ENCODE results near the gene PPP2R5D. TPM values are rescaled to one million over a fixed set of nuclear protein-coding genes. Genes with fewer than 3 reads are reported as not detected.

PPP2R5D gene
- total RNA-seq, 4 donors from 2014 or later: 44.3 to 68.2 (median 52.6) TPM

GRCh38 chr6:43053545-43054205, 69.3 kb downstream of the PPP2R5D start, which contains the start of gene CUL7:
Gene CUL7, minus strand, starts transcription at chr6:43053851. Its CDS starts 1,063 bp downstream, at chr6:43052788.
- no peaks in the 10 kb centered on the region for H3K9me3 ChIP-seq
- H3K27ac ChIP-seq: peak within 1 kb of the TSS; percentile 86 to 98 (median 92)
- H3K27me3 ChIP-seq: no peaks in the 10 kb centered on the region
- in situ Hi-C loops (cut with MboI; ENCODE audit: low sequenced_read_pairs in 4 of 4) (no loop called here), intact Hi-C loops (cut with DNase I; ENCODE audit: low total_unique reads) (loop anchor here (1.0 to 10.0 kb wide), 4 partner anchors 17 to 309 kb away; partner anchors contain the start of genes PPP2R5D and TBCC)
- ATAC-seq (peak; percentile 91 to 97), DNase-seq (peak; percentile 88 to 91)
- peaks cover 15 to 27% of the 10 kb centered on the region in 2 donors for H3K4me1 ChIP-seq
- peak; percentile 60 to 73 for TF ChIP-seq POLR2A (IDR thresholded peaks at IDR 0.05)
- TF ChIP-seq CTCF (IDR thresholded peaks at IDR 0.05 in 4 of 5, conservative IDR thresholded peaks at IDR 0.05 in 1 of 5): no peak
- peak within 1 kb of the TSS; percentile 39 to 86 (median 74) for H3K4me3 ChIP-seq
- H3K36me3 ChIP-seq: peaks cover 0 to 36% of the 10 kb centered on the region in 2 donors

GRCh38 chr6:43054206-43054943, 70.0 kb downstream of the PPP2R5D start:
- Histone ChIP-seq H3K27ac (peak overlapping the region; percentile 86 to 98 (median 92)), H3K9me3 (no peaks in the 10 kb centered on the region), H3K4me3 (peak overlapping the region; percentile 39 to 86 (median 74)), H3K4me1 (peaks cover 17 to 29% of the 10 kb centered on the region in 2 donors), H3K36me3 (peaks cover 0 to 30% of the 10 kb centered on the region in 2 donors), H3K27me3 (no peaks in the 10 kb centered on the region)
- in situ Hi-C loops (cut with MboI; ENCODE audit: low sequenced_read_pairs in 4 of 4): no loop called here
- TF ChIP-seq CTCF (IDR thresholded peaks at IDR 0.05 in 4 of 5, conservative IDR thresholded peaks at IDR 0.05 in 1 of 5) (no peak), POLR2A (IDR thresholded peaks at IDR 0.05) (no peak)
- ATAC-seq (peak in 1 of 2 donors; percentile 15), DNase-seq (no peak)
- intact Hi-C loops (cut with DNase I; ENCODE audit: low total_unique reads): loop anchor here (1.0 to 10.0 kb wide), 3 partner anchors 70 to 310 kb away; partner anchors contain the start of genes PPP2R5D and TBCC

GRCh38 chr6:43055966-43056365, 71.6 kb downstream of the PPP2R5D start:
- Histone ChIP-seq H3K27me3 (no peaks in the 10 kb centered on the region), H3K36me3 (peaks cover 0 to 29% of the 10 kb centered on the region in 2 donors), H3K9me3 (no peaks in the 10 kb centered on the region), H3K4me3 (no peak overlapping the region), H3K4me1 (peaks cover 24 to 41% of the 10 kb centered on the region in 2 donors), H3K27ac (no peak overlapping the region)
- intact Hi-C loops (cut with DNase I; ENCODE audit: low total_unique reads): loop anchor here (2.0 to 10.0 kb wide), 3 partner anchors 71 to 311 kb away; partner anchors contain the start of genes PPP2R5D and TBCC
- ATAC-seq: no peak
- no peak for TF ChIP-seq CTCF (IDR thresholded peaks at IDR 0.05 in 4 of 5, conservative IDR thresholded peaks at IDR 0.05 in 1 of 5)
- no peak for TF ChIP-seq POLR2A (IDR thresholded peaks at IDR 0.05)
- in situ Hi-C loops (cut with MboI; ENCODE audit: low sequenced_read_pairs in 4 of 4): no loop called here
- DNase-seq: no peak

GRCh38 chr6:43058531-43058930, 74.2 kb downstream of the PPP2R5D start:
- Histone ChIP-seq H3K4me1 (peaks cover 28 to 34% of the 10 kb centered on the region in 2 donors), H3K9me3 (no peaks in the 10 kb centered on the region), H3K36me3 (peaks cover 0 to 37% of the 10 kb centered on the region in 2 donors), H3K27me3 (no peaks in the 10 kb centered on the region), H3K27ac (peak overlapping the region; percentile 90 to 99 (median 95)), H3K4me3 (peak overlapping the region; percentile 87 to 98 (median 92))
- in situ Hi-C loops (cut with MboI; ENCODE audit: low sequenced_read_pairs in 4 of 4): no loop called here
- TF ChIP-seq POLR2A (IDR thresholded peaks at IDR 0.05) (no peak), CTCF (IDR thresholded peaks at IDR 0.05 in 4 of 5, conservative IDR thresholded peaks at IDR 0.05 in 1 of 5) (no peak)
- ATAC-seq (no peak), DNase-seq (no peak)
- intact Hi-C loops (cut with DNase I; ENCODE audit: low total_unique reads): loop anchor here (2.0 to 10.0 kb wide), 3 partner anchors 80 to 314 kb away; partner anchors contain the start of genes PEX6 and TBCC

All from gastrocnemius medialis (tissue), 4 donors.